Measurements from ENCODE around the gene SH3BP4.

DNA sequence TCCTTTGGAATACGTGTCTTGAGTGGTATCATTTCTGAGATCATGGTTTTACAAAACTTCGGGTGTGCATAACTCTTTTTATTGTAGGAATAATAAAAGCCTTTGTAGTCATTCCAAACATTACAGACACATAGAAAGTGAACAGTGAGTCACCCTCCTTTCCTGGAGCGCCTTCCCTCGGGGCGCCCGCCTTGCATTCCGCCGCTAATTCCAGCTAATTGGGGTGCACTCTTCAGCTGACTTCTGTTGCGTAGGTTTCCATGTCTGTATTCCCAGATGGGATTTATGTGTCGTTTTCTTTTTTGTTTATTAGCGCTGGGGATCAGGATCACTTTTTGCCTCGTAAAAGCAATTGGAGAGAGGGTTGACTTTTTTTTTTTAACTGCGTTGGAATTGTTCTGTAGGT, 18.7 kb downstream of the SH3BP4 start:
- TF ChIP-seq, protein P1, sequence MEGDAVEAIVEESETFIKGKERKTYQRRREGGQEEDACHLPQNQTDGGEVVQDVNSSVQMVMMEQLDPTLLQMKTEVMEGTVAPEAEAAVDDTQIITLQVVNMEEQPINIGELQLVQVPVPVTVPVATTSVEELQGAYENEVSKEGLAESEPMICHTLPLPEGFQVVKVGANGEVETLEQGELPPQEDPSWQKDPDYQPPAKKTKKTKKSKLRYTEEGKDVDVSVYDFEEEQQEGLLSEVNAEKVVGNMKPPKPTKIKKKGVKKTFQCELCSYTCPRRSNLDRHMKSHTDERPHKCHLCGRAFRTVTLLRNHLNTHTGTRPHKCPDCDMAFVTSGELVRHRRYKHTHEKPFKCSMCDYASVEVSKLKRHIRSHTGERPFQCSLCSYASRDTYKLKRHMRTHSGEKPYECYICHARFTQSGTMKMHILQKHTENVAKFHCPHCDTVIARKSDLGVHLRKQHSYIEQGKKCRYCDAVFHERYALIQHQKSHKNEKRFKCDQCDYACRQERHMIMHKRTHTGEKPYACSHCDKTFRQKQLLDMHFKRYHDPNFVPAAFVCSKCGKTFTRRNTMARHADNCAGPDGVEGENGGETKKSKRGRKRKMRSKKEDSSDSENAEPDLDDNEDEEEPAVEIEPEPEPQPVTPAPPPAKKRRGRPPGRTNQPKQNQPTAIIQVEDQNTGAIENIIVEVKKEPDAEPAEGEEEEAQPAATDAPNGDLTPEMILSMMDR (IDR thresholded peaks at IDR 0.05), result no peak
- TF ChIP-seq POLR2A (IDR thresholded peaks at IDR 0.05), result no peak
